HepG2 (cell line): ENCODE results near the gene GRM1. TPM values are rescaled to one million over a fixed set of nuclear protein-coding genes. Genes with fewer than 3 reads are reported as not detected.

Experiments used
- ATAC-seq: fragments of 200-7000 bp; cut with Tn5 transposase; 3 replicates; pipeline ENCODE4 v1.9.1; 2020; ENCODE audit warnings: mild to moderate bottlenecking, moderate library complexity
- BruUV-seq: library from RNA; stranded (reverse); fragments of 400-500 nt; replicated peaks from 2 replicates; lab custom pipeline; 2021; lab: Mats Ljungman, UMichigan
- CTCF ChIA-PET: fragments of 300-600 bp; formaldehyde crosslinking; extraction: SDS; loops from one replicate; lab custom pipeline; 2021; ENCODE audit warnings: low total read pairs, inconsistent platforms, low intra/inter-chr PET ratio; lab: Yijun Ruan, JAX
- POLR2A ChIA-PET: fragments of 350-600 bp; sonication (Branson Sonifier 250); formaldehyde crosslinking; loops from one replicate; lab custom pipeline; 2020; ENCODE audit warnings: antibody characterized with exemption, inconsistent platforms; lab: Yijun Ruan, JAX
- DNase-seq: peaks from one replicate; pipeline ENCODE4 v3.0.0-alpha.2; 2015; ENCODE audit warnings: low spot score
- FAIRE-seq: peaks from 3 replicates; lab custom pipeline; 2011; peaks lifted over from hg19 to GRCh38; lab: Jason Lieb, UNC
- H2AFZ ChIP-seq: one replicate; pipeline ENCODE4 v1.6.1; 2011; ENCODE audit warnings: low read length, inconsistent platforms
- H3K27ac ChIP-seq: fragments of 300-600 bp; 3 replicates; pipeline ENCODE4 v1.8.0; 2011; ENCODE audit warnings: mixed run types, mild to moderate bottlenecking, mixed read lengths, low read length, inconsistent platforms; ENCODE audit not compliant: insufficient read depth; ENCODE audit errors: extremely low read length
- H3K27me3 ChIP-seq, 2 experiments: fragments of 200-600 bp in 1 of 2; 2 replicates in 1 of 2; 3 replicates in 1 of 2; pipeline versions ENCODE4 v1.6.0 to v1.8.0; 2011; ENCODE audit warnings: low read length in 2 of 2, mild to moderate bottlenecking in 2 of 2, moderate library complexity in 2 of 2, inconsistent platforms in 1 of 2; ENCODE audit not compliant: insufficient read depth in 2 of 2, control insufficient read depth in 1 of 2
- H3K36me3 ChIP-seq, 2 experiments: fragments of 200-600 bp in 1 of 2; replicated peaks in 1 of 2; 2 replicates in 1 of 2; 3 replicates in 1 of 2; pipeline versions ENCODE4 v1.5.1 to v1.8.0; 2011; ENCODE audit warnings: low read length in 2 of 2, inconsistent platforms in 1 of 2; ENCODE audit not compliant: insufficient read depth in 2 of 2, control insufficient read depth in 1 of 2
- H3K4me1 ChIP-seq: 2 replicates; pipeline ENCODE4 v1.5.1; 2012; ENCODE audit warnings: low read length, inconsistent platforms; ENCODE audit not compliant: insufficient read depth
- H3K4me2 ChIP-seq: 2 replicates; pipeline ENCODE4 v1.6.0; 2011; ENCODE audit warnings: low read depth, low read length, inconsistent platforms
- H3K4me3 ChIP-seq, 3 experiments: fragments of 200-600 bp in 1 of 3; sonication (generic), shearing (Covaris generic) in 1 of 3; replicated peaks in 1 of 3; 2 replicates each; pipeline ENCODE4 v1.5.1; 2011 to 2016; ENCODE audit warnings: low read length in 3 of 3, inconsistent platforms in 2 of 3, low read depth in 2 of 3, mild to moderate bottlenecking in 2 of 3, control low read depth in 1 of 3, mixed read lengths in 1 of 3; ENCODE audit not compliant: insufficient read depth in 1 of 3
- H3K79me2 ChIP-seq: one replicate; pipeline ENCODE4 v1.6.1; 2011; ENCODE audit warnings: low read length, inconsistent platforms; ENCODE audit not compliant: insufficient read depth
- H3K9ac ChIP-seq: 2 replicates; pipeline ENCODE4 v1.6.0; 2011; ENCODE audit warnings: mild to moderate bottlenecking, low read depth, low read length, inconsistent platforms; ENCODE audit not compliant: insufficient read depth
- H3K9me3 ChIP-seq: 2 replicates; pipeline ENCODE4 v1.5.1; 2012; ENCODE audit warnings: mild to moderate bottlenecking, low read length
- H4K20me1 ChIP-seq: 2 replicates; pipeline ENCODE4 v1.6.0; 2011; ENCODE audit warnings: inconsistent platforms, mild to moderate bottlenecking, low read length, moderate library complexity; ENCODE audit not compliant: insufficient read depth
- AKAP8 ChIP-seq: sonication (generic); formaldehyde crosslinking; IDR thresholded peaks from 2 replicates; pipeline ENCODE4 v1.5.1; 2020; ENCODE audit warnings: mild to moderate bottlenecking, missing genetic modification reagents
- MIXL1 ChIP-seq: IDR thresholded peaks from 2 replicates; pipeline ENCODE4 v1.6.1; 2016
- NFYC ChIP-seq: IDR thresholded peaks from 2 replicates; pipeline ENCODE4 v1.6.1; 2016; ENCODE audit warnings: missing genetic modification reagents, missing compliant biosample characterization
- POLR2AphosphoS2 ChIP-seq: IDR thresholded peaks from 2 replicates; pipeline ENCODE4 v1.6.1; 2011; ENCODE audit warnings: low read depth, low read length, improper control_type of control experiment
- RFXAP ChIP-seq: sonication (generic); formaldehyde crosslinking; IDR thresholded peaks from 2 replicates; pipeline ENCODE4 v1.4.0; 2020; ENCODE audit warnings: missing genetic modification reagents, borderline replicate concordance
- ZNF556 ChIP-seq: sonication (generic); formaldehyde crosslinking; IDR thresholded peaks from 2 replicates; pipeline ENCODE4 v1.4.0; 2020; ENCODE audit warnings: mild to moderate bottlenecking, missing genetic modification reagents, borderline replicate concordance
- ZNF720 ChIP-seq: sonication (generic); formaldehyde crosslinking; IDR thresholded peaks from 2 replicates; pipeline ENCODE4 v1.4.0; 2020; ENCODE audit warnings: missing genetic modification reagents
- ZSCAN30 ChIP-seq: sonication (generic); formaldehyde crosslinking; IDR thresholded peaks from 2 replicates; pipeline ENCODE4 v1.5.0; 2020; ENCODE audit warnings: mild to moderate bottlenecking, missing genetic modification reagents
- whole genome bisulfite sequencing: methylation state at CpG from one replicate; pipeline ENCODE4 v1.1.6; 2017; ENCODE audit warnings: low lambda C conversion rate; 5-methylcytosine and 5-hydroxymethylcytosine counted together
- in situ Hi-C: cut with HindIII; loops from 2 replicates; pipeline ENCODE4 v1.10.0; 2017; ENCODE audit warnings: low pct_unique_long_range_greater_than_20kb; ENCODE audit not compliant: extremely low pct_ligation_motif_present
- intact Hi-C: fragments of 100-400 bp; cut with micrococcal nuclease; formaldehyde crosslinking; loops from one replicate; pipeline ENCODE4 v1.10.0; 2022; ENCODE audit not compliant: unreplicated experiment
- polyA plus RNA-seq, 8 experiments: library from polyadenylated mRNA; depleted of rRNA in 3 of 8; stranded (reverse) in 7 of 8; unstranded in 1 of 8; fragments of >200 nt; fragmentation: Illumina TruSeq in 4 of 8; extraction: Trizol in 4 of 8; gene quantifications; 2 replicates each; pipeline versions ENCODE4 v1.2.1 to v1.2.3, GENCODE V29; 2011 to 2016; ENCODE audit warnings: low read depth in 4 of 8, missing spikeins in 1 of 8, mixed read lengths in 1 of 8; ENCODE audit not compliant: insufficient read depth in 1 of 8
- total RNA-seq, 5 experiments: library from RNA; depleted of rRNA; stranded (reverse); fragments of >200 nt; fragmentation: Illumina TruSeq; extraction: Trizol; gene quantifications; 2 replicates each; pipeline ENCODE4 v1.2.3, GENCODE V29; 2016; ENCODE audit warnings: low read depth in 1 of 5

The GRM1 gene
- total and polyA plus RNA-seq, 2 of the 13 experiments (the other 11 are each of a cell fraction or from before 2014, with no cell fraction given) = 0.09 TPM; not detected in 1

DNA sequence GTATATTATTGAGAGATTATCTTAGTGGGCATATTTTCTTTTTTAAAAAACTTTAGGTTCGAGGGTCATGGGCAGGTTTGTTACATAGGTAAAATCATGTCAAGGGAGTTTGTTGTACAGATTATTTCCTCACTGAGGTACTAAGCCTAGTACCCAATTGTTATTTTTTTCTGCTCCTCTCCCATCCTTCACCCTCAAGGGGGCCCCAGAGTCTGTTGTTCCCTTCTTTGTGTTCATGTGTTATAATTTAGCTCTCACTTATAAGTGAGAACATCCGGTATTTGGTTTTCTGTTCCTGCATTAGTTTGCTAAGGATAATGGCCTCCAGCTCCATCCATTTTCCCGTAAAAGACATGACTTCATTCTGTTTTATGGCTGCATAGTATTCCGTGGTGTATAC, 266.8 kb downstream of the GRM1 start:
- CTCF ChIA-PET = no interaction called here
- TF ChIP-seq ZNF720 = no peak
- Histone ChIP-seq H2AFZ (no peak overlapping the region), H3K4me2 (no peak overlapping the region), H3K9ac (no peak overlapping the region), H3K36me3 (no peaks in the 10 kb centered on the region), H3K4me1 (no peaks in the 10 kb centered on the region), H3K9me3 (no peaks in the 10 kb centered on the region), H3K79me2 (no peaks in the 10 kb centered on the region), H3K4me3 (no peak overlapping the region), H3K27me3 (no peaks in the 10 kb centered on the region), H3K27ac (no peak overlapping the region), H4K20me1 (no peaks in the 10 kb centered on the region)
- BruUV-seq = no TSS peak
- POLR2A ChIA-PET = interaction anchor here (0.5 kb wide), 1 partner anchor 251 kb away, joined by 3 read pairs; no protein-coding TSS in a partner anchor
- intact Hi-C loops (no loop called here), in situ Hi-C loops (no loop called here)
- DNase-seq (no peak), FAIRE-seq (no peak), ATAC-seq (no peak)
- 24% methylated on average over 4 of the region's 4 CpGs for WGBS

DNA sequence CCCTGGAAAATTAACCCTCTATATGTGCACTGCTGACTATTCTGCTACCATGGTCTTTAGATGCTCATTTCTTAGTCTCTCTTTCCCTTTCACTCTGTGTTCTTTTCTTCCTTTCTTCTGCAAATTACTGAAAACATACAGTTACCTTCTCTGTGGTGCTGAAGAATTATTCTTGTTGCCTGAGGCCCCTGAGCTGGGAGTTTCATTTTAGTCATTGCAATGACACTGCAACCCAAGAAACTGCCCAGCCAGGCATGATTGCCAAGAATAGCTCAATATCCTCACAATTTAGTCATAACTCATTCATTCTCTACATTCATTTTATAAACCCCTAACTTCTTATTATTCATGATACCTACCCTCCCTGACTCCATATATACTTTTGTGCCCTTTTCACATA, 269.0 kb downstream of the GRM1 start:
- CTCF ChIA-PET = no interaction called here
- H2AFZ ChIP-seq = no peak overlapping the region
- no peaks in the 10 kb centered on the region for H3K9me3 ChIP-seq
- no peaks in the 10 kb centered on the region for H3K4me1 ChIP-seq
- H3K27me3 ChIP-seq = no peaks in the 10 kb centered on the region
- intact Hi-C loops (no loop called here), in situ Hi-C loops (no loop called here)
- no peak for TF ChIP-seq POLR2AphosphoS2
- TF ChIP-seq AKAP8 = no peak
- no peak for TF ChIP-seq RFXAP
- no peak for TF ChIP-seq NFYC (CRISPR knock-in tag)
- TF ChIP-seq MIXL1 (CRISPR knock-in tag) = no peak
- TF ChIP-seq ZSCAN30 (CRISPR knock-in tag) = no peak
- TF ChIP-seq ZNF556 = no peak
- H3K9ac ChIP-seq = no peak overlapping the region
- no peaks in the 10 kb centered on the region for H3K36me3 ChIP-seq
- no peak overlapping the region for H3K27ac ChIP-seq
- BruUV-seq = no TSS peak
- FAIRE-seq = no peak
- no peak overlapping the region for H3K4me3 ChIP-seq
- no peaks in the 10 kb centered on the region for H4K20me1 ChIP-seq
- no peak for DNase-seq
- no peak overlapping the region for H3K4me2 ChIP-seq
- ATAC-seq = no peak
- POLR2A ChIA-PET = no interaction called here
- no peaks in the 10 kb centered on the region for H3K79me2 ChIP-seq
